ENCODE measurements around the gene OBSCN.

Gene OBSCN

GRCh38 chr1:228170666-228171065, 37.2 kb upstream of the OBSCN start:
- no peak for DNase-seq

- no peak for DNase-seq
These were observed 36.5 kb upstream of the OBSCN start for GRCh38 chr1:228171221-228171891.

- DNase-seq: no peak
These were observed 35.0 kb upstream of the OBSCN start for GRCh38 chr1:228172591-228173527.

- DNase-seq: peak in 5 of 6 experiments; percentile 7 to 49 (median 40)
These were observed 34.0 kb upstream of the OBSCN start for GRCh38 chr1:228173528-228174481.

- peak in 3 of 6 experiments; percentile 34 to 42 (median 41) for DNase-seq
These were observed 33.1 kb upstream of the OBSCN start for GRCh38 chr1:228174482-228175315.

- no peak for DNase-seq
These were observed 32.4 kb upstream of the OBSCN start for GRCh38 chr1:228175316-228176023.

- DNase-seq: no peak
These were observed 31.8 kb upstream of the OBSCN start for GRCh38 chr1:228176024-228176395.

GRCh38 chr1:228176461-228177182, 31.2 kb upstream of the OBSCN start:
- no peak for DNase-seq

- no peak for DNase-seq
These were observed 30.7 kb upstream of the OBSCN start for GRCh38 chr1:228177183-228177475.

GRCh38 chr1:228177721-228178710, 29.8 kb upstream of the OBSCN start:
- DNase-seq: no peak

GRCh38 chr1:228178737-228179684, 28.8 kb upstream of the OBSCN start:
- DNase-seq: no peak

- DNase-seq: no peak
These were observed 27.4 kb upstream of the OBSCN start for GRCh38 chr1:228180271-228180958.

GRCh38 chr1:228180959-228181644, 26.7 kb upstream of the OBSCN start:
- DNase-seq: no peak

- DNase-seq: no peak
These were observed 26.2 kb upstream of the OBSCN start for GRCh38 chr1:228181645-228182034.

GRCh38 chr1:228182296-228183030, 25.4 kb upstream of the OBSCN start:
- no peak for DNase-seq

GRCh38 chr1:228184152-228184551, 23.7 kb upstream of the OBSCN start:
- DNase-seq: no peak

- no peak for DNase-seq
These were observed 22.2 kb upstream of the OBSCN start for GRCh38 chr1:228185641-228185965.

Measured in stimulated activated naive CD4-positive, alpha-beta T cell (primary cell).